Thyroid gland (tissue), 4 donors: ENCODE results near the gene TAGLN. TPM values are rescaled to one million over a fixed set of nuclear protein-coding genes. Genes with fewer than 3 reads are reported as not detected.

Experiments used
- DNase-seq, 2 donors: peaks; one replicate each; pipeline ENCODE4 v3.0.0-alpha.2; 2019
- H3K27ac ChIP-seq, 3 donors: fragments of 200-600 bp; sonication (generic); 1 replicate in 2 of 3; 2 replicates in 1 of 3; pipeline ENCODE4 v1.5.1; 2016 to 2019; ENCODE audit warnings: mild to moderate bottlenecking in 1 of 3, moderate library complexity in 1 of 3
- H3K27me3 ChIP-seq: fragments of 200-600 bp; sonication (generic); one replicate; pipeline ENCODE4 v1.5.1; 2019
- H3K36me3 ChIP-seq, 2 donors: fragments of 200-600 bp; sonication (generic); one replicate each; pipeline ENCODE4 v1.5.1; 2016 to 2019
- H3K4me1 ChIP-seq, 2 donors: fragments of 200-600 bp; sonication (generic); one replicate each; pipeline ENCODE4 v1.5.1; 2017 to 2019
- H3K4me3 ChIP-seq, 3 donors: fragments of 200-600 bp; sonication (generic); replicated peaks in 1 of 3; 1 replicate in 2 of 3; 2 replicates in 1 of 3; pipeline ENCODE4 v1.5.1; 2016; ENCODE audit warnings: mild to moderate bottlenecking in 1 of 3
- H3K9me3 ChIP-seq: fragments of 200-600 bp; sonication (generic); one replicate; pipeline ENCODE4 v1.5.1; 2017
- POLR2A ChIP-seq, 2 donors: fragments of 450-650 bp; IDR thresholded peaks; one replicate each; pipeline ENCODE4 v1.6.1; 2017; ENCODE audit warnings: antibody characterized with exemption in 2 of 2, mild to moderate bottlenecking in 2 of 2, moderate library complexity in 1 of 2
- WGBS, 2 donors: methylation state at CpG; one replicate each; pipeline ENCODE4 v1.1.5; 2017; 5-methylcytosine and 5-hydroxymethylcytosine counted together
- intact Hi-C: fragments of 100-400 bp; cut with DNase I; formaldehyde crosslinking; loops from one replicate; pipeline ENCODE4 v1.15.1; 2023
- total RNA-seq, 4 donors: library from RNA; depleted of rRNA; stranded (reverse); fragments of >200 nt; gene quantifications; one replicate each; pipeline ENCODE4 v1.2.3, GENCODE V29; 2016
- TF ChIP-seq, protein P1 (sequence below), 6 experiments: fragments of 200-600 bp in 3 of 6; fragments of 450-650 bp in 3 of 6; sonication (generic) in 3 of 6; IDR thresholded peaks; one replicate each; pipeline ENCODE4 v1.5.1; 2016 to 2019; ENCODE audit warnings: antibody characterized with exemption in 6 of 6, mild to moderate bottlenecking in 2 of 6, inconsistent platforms in 1 of 6, moderate library complexity in 1 of 6

Gene TAGLN
- total RNA-seq = 100 to 1,000 TPM; 155 to 407 (median 229) TPM

DNA sequence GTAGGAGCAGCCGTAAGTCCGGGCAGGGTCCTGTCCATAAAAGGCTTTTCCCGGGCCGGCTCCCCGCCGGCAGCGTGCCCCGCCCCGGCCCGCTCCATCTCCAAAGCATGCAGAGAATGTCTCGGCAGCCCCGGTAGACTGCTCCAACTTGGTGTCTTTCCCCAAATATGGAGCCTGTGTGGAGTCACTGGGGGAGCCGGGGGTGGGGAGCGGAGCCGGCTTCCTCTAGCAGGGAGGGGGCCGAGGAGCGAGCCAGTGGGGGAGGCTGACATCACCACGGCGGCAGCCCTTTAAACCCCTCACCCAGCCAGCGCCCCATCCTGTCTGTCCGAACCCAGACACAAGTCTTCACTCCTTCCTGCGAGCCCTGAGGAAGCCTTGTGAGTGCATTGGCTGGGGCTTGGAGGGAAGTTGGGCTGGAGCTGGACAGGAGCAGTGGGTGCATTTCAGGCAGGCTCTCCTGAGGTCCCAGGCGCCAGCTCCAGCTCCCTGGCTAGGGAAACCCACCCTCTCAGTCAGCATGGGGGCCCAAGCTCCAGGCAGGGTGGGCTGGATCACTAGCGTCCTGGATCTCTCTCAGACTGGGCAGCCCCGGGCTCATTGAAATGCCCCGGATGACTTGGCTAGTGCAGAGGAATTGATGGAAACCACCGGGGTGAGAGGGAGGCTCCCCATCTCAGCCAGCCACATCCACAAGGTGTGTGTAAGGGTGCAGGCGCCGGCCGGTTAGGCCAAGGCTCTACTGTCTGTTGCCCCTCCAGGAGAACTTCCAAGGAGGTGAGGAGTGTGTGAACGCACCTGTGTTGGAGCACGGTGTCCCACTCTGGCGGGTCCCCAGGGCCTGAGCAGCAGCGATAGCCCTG lies at the start of gene TAGLN:
Gene TAGLN, plus strand, starts transcription at position 318 of the 863 bp plus-strand sequence. CDS start 3,644 bp downstream, outside the sequence.
- Histone ChIP-seq H3K4me3 (peak within 1 kb of the TSS in 1 of 3 donors; percentile 30), H3K27ac (peak within 1 kb of the TSS; percentile 57 to 81 (median 71)), H3K36me3 (peaks cover under 1 to 7% of the 10 kb centered on the region in 2 donors), H3K9me3 (no peaks in the 10 kb centered on the region), H3K4me1 (peaks cover 17 to 50% of the 10 kb centered on the region in 2 donors), H3K27me3 (no peaks in the 10 kb centered on the region)
- intact Hi-C loops = no loop called here
- peak; percentile 49 to 74 for DNase-seq
- peak in 1 of 2 donors; percentile 29 for TF ChIP-seq POLR2A (IDR thresholded peaks at IDR 0.05)
- TF ChIP-seq, protein P1, sequence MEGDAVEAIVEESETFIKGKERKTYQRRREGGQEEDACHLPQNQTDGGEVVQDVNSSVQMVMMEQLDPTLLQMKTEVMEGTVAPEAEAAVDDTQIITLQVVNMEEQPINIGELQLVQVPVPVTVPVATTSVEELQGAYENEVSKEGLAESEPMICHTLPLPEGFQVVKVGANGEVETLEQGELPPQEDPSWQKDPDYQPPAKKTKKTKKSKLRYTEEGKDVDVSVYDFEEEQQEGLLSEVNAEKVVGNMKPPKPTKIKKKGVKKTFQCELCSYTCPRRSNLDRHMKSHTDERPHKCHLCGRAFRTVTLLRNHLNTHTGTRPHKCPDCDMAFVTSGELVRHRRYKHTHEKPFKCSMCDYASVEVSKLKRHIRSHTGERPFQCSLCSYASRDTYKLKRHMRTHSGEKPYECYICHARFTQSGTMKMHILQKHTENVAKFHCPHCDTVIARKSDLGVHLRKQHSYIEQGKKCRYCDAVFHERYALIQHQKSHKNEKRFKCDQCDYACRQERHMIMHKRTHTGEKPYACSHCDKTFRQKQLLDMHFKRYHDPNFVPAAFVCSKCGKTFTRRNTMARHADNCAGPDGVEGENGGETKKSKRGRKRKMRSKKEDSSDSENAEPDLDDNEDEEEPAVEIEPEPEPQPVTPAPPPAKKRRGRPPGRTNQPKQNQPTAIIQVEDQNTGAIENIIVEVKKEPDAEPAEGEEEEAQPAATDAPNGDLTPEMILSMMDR (IDR thresholded peaks at IDR 0.05) = no peak
- WGBS, 2 donors = 8 to 37% methylated on average over 21 to 28 of the region's 34 CpGs

DNA sequence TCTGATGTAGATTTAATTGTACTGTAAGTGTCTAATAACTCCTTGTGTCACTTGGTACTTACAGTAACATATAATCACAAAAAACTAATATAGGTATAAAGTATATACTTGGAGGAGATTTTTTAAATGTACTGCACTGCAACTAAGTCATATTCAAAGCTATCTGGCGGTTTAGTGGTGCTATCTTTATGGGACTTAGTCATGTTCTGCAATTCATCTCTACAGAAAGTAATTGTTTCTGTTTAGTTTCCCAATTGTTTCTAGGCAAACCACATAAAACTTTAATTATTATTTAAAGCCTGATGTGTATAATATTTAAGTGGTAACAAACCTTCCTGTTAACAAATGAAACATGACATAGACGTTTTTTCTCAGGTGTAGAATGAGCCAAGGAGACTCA lies 47.1 kb upstream of the TAGLN start:
- no peaks in the 10 kb centered on the region for H3K27me3 ChIP-seq
- TF ChIP-seq, protein P1 (IDR thresholded peaks at IDR 0.05) = no peak
- no peak for TF ChIP-seq POLR2A (IDR thresholded peaks at IDR 0.05)
- DNase-seq = no peak
- no peaks in the 10 kb centered on the region for H3K36me3 ChIP-seq
- no peak overlapping the region for H3K4me3 ChIP-seq
- intact Hi-C loops = loop anchor here (5.0 kb wide), 1 partner anchor 35 kb away; no protein-coding TSS in a partner anchor
- peaks cover 30 to 44% of the 10 kb centered on the region in 2 donors for H3K4me1 ChIP-seq
- no peaks in the 10 kb centered on the region for H3K9me3 ChIP-seq
- WGBS, 2 donors = 73 to 75% methylated on average over 2 of the region's 2 CpGs
- H3K27ac ChIP-seq = no peak overlapping the region

DNA sequence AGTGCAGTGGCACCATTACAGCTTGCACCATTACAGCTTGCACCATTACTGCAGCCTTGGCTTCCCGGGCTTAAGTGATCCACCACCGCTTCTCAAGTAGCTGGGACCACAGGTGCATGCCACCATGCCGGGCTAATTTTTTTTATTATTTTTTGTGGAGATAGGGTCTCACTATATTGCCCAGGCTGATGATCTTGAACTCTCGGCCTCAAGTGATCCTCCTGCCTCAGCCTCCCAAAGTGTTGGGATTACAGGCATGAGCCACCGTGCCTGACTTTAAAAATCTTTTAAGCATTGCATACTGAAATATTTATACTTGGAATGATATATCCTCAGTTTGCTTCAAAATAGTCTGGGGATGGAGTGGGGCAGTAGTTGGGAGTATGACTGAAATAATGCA lies 44.7 kb upstream of the TAGLN start:
- H3K4me3 ChIP-seq = no peak overlapping the region
- no peaks in the 10 kb centered on the region for H3K27me3 ChIP-seq
- H3K9me3 ChIP-seq = no peaks in the 10 kb centered on the region
- no peak for TF ChIP-seq POLR2A (IDR thresholded peaks at IDR 0.05)
- TF ChIP-seq, protein P1 (IDR thresholded peaks at IDR 0.05) = no peak
- 84 to 92% methylated on average over 5 of the region's 5 CpGs for WGBS, 2 donors
- H3K36me3 ChIP-seq = no peaks in the 10 kb centered on the region
- DNase-seq = no peak
- H3K4me1 ChIP-seq = peaks cover 26 to 39% of the 10 kb centered on the region in 2 donors
- peak overlapping the region in 1 of 3 donors; percentile 15 for H3K27ac ChIP-seq
- intact Hi-C loops = loop anchor here (5.0 kb wide), 1 partner anchor 33 kb away; no protein-coding TSS in a partner anchor

DNA sequence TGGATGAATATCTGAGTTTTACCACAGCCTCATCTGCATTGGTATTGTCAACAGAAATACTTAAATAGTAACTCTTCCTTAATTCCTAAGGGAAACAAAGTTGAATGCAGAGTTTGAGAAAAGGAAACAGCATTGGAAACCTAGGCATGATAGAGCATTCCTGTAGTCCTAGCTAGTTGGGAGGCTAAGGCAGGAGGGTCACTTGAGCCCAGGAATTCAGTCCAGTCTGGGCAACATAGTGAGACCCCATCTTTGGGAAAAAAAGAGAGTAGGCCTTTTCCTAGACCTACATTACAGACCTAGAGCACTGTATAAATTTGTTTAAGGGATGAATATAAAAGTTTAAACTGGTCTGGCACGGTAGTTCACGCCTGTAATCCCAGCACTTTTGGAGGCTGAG lies 41.7 kb upstream of the TAGLN start:
- TF ChIP-seq POLR2A (IDR thresholded peaks at IDR 0.05) = no peak
- TF ChIP-seq, protein P1 (IDR thresholded peaks at IDR 0.05) = no peak
- 94% methylated on average over 2 of the region's 2 CpGs for WGBS, 2 donors
- no peaks in the 10 kb centered on the region for H3K27me3 ChIP-seq
- peaks cover 27 to 41% of the 10 kb centered on the region in 2 donors for H3K4me1 ChIP-seq
- no peak overlapping the region for H3K4me3 ChIP-seq
- intact Hi-C loops = no loop called here
- no peak overlapping the region for H3K27ac ChIP-seq
- DNase-seq = no peak
- H3K9me3 ChIP-seq = no peaks in the 10 kb centered on the region
- peaks cover 10 to 13% of the 10 kb centered on the region in 2 donors for H3K36me3 ChIP-seq

DNA sequence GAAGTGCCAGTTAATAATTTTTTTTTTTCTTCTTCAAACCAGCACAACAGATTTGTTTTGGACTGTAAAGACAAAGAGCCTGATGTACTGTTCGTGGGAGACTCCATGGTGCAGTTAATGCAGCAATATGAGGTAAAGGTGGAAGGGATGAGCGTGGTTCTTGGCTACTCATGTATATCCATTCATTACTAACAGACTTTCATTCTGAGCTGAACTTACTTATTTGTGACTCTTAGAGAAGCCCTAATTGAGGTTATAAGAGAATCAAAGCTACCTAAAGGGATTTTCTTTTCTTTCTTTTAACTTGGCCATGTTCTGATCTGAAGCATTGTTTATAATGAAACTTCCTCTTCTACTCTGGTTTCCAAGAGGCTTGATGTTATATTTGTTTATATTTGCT lies 39.3 kb upstream of the TAGLN start:
- no peak overlapping the region for H3K27ac ChIP-seq
- no peak for DNase-seq
- H3K36me3 ChIP-seq = peaks cover 24 to 30% of the 10 kb centered on the region in 2 donors
- no peaks in the 10 kb centered on the region for H3K27me3 ChIP-seq
- TF ChIP-seq, protein P1 (IDR thresholded peaks at IDR 0.05) = no peak
- no peak for TF ChIP-seq POLR2A (IDR thresholded peaks at IDR 0.05)
- intact Hi-C loops = no loop called here
- no peak overlapping the region for H3K4me3 ChIP-seq
- H3K9me3 ChIP-seq = no peaks in the 10 kb centered on the region
- peaks cover 16 to 20% of the 10 kb centered on the region in 2 donors for H3K4me1 ChIP-seq
- WGBS, 2 donors = 76 to 98% methylated on average over 2 of the region's 2 CpGs
